Activated T-helper 1 cell treated with anti-CD3 and anti-CD28 coated beads, Interleukin-2, amount 50 U/mL, for 16 hours (primary cell): Measurements from ENCODE around the gene DESI2.

Experiments
- DNase-seq, 2 donors: peaks; one replicate each; pipeline ENCODE4 v3.0.0-alpha.2; 2020; ENCODE audit warnings: low read depth in 1 of 2, low spot score in 1 of 2

DESI2 gene

DNA sequence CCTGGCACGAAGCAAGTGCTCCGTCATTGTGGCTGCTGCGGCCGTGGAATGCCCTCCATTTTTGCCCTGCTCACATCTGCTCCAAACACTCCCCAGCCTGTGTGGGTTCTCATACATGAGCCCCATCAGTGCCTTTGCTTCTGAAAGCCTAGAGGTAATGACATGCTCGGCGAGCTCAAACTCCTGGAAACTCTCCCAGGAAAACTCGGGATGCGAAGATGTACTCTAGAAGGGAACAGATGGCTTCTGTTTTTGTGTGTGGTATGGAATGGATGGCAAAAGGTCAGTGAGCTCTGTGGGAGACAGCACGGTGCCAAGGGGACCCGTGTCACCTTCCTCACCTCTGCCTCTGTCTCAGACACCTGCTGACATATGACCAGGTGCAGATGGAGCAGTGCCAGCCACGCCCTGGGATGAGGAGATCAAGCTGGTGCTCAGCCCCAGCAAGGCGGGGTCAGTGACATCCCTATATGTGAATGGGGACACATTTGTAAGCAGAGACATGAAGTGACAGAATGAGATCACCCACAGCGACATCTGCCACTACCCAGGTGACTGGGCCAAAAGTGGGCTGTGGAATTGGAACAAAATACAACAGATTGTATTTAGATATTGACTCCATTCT, 98.5 kb downstream of the DESI2 start:
- DNase-seq = no peak

DNA sequence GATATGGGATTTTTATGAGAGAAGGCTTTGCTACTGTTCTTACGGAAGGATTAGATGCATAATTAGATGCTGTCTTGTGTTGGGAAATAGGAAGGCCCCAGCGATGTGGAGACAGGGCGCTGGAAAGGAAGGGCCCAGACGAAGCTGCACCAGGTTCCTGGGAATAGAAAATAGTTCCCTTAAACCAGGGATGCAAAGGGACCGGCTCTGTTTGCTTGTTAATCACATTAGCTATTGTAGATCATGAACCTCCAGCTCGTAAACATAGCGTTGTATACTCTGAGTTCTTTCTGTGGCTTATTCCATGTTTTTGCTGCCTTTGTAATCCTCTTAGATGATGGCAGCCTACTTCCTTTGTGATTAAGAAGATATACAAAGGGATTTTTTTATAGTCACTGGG, 102.7 kb downstream of the DESI2 start:
- DNase-seq = no peak

DNA sequence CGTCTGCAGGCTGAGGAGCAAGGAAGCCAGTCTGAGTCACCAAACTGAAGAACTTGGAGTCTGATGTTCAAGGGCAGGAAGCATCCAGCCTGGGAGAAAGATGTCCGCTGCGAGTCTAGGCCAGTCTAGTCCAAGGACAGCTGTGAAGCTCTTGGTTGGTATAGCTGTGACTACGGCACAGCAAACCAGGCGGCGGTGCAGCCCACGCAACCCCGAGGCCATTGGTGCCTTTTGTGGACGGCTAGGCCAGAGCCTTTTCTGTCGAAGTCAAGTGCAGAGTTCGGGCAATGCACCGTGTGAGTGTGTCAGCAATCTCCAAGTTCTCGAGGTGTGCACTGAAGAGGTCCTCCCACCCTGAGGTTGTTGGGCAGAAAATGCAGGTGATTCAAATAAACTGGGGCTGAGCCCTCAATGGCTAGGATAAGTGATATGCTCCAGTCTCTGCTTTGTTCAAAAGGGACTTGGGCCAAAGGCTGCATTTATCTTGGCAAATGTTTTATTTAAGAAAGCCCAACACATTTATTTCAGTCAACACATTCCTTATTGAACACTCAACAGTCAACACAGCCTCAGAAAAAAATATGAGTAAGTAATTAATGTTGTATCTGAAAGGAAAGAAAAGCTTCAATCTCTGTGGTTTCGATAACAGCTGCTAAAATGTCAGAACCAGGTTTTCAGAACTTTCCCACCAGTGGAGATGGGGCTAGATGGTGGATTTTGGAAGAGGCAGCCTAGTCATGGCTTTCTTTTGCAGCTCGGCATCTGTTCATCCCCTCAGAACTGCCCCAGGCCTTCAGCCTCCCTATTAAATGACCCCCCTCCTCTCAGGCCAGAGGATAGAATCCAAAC, 104.4 kb downstream of the DESI2 start:
- no peak for DNase-seq
